G401 (cell line): ENCODE results near the gene CLIC5. TPM values are rescaled to one million over a fixed set of nuclear protein-coding genes. Genes with fewer than 3 reads are reported as not detected.

Experiments used
- DNase-seq: peaks from one replicate; pipeline ENCODE4 v3.0.0-alpha.2; 2015; ENCODE audit warnings: low spot score
- in situ Hi-C: cut with HindIII; loops from 2 replicates; pipeline ENCODE4 v1.10.0; 2016; ENCODE audit warnings: low sequenced_read_pairs, mixed read lengths
- total RNA-seq: library from RNA; depleted of rRNA; stranded (reverse); fragments of >200 nt; shearing (Covaris generic); gene quantifications from 2 replicates; pipeline ENCODE4 v1.2.3, GENCODE V29; 2014

Gene CLIC5
- total RNA-seq, 1 experiment from 2014 or later = not detected

DNA sequence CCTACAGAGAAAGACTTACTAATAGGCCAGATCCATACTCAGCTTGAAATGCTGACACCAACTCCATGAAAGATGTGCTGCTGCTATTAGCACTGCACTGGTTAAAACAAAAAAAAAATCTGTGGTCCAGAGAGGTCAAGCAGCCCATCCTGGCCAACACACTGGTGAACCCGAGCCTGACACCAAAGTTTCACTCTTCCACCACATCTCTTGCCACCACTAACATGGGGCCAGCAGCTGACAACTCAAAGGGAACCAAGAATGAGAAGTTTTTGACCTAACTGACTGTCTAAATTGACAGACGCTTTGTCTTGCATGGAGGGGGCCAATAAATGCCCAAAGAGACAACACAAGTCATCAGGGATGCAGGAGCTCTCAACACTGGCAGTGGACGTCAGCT lies 5.4 kb downstream of the CLIC5 start:
- in situ Hi-C loops = no loop called here
- DNase-seq = no peak

DNA sequence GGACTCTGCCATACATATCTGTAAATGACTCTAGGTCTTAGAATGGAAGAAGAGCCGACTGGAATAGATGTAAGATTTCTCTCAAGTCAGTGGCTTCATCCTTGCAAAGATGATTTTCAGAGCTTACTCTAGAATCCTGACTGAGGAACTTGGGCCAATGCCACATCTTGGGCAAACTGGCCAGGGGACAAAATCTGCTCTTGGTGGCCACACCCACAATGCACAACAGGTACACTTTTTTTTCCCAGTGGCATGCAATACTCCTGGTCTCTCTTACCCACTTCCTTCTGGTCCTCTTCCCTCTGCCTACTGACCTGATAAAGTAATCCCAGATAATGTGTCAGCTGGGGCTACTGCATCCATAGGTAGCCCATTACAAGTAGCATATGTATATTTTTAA lies 13.4 kb downstream of the CLIC5 start:
- no peak for DNase-seq
- in situ Hi-C loops = no loop called here

DNA sequence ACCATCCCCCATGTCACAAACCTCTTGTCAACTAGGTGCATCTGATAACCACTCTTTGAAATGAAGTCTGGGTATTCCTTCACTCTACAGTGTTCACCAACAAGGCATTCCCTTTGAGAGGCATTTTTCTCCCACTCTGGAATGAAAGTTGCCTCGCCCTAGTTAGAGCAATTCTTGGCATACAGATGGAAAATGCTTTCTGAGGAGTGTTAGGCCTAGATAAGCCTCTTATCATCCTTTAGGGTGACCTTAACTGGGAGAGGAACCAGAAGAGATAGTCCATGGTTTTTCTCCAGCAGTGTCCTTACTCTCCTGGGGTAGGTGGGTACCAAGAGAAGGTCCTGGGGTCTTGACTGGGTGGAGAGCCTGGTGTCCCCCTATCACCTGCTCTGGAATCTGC lies 14.8 kb downstream of the CLIC5 start:
- in situ Hi-C loops = no loop called here
- no peak for DNase-seq

DNA sequence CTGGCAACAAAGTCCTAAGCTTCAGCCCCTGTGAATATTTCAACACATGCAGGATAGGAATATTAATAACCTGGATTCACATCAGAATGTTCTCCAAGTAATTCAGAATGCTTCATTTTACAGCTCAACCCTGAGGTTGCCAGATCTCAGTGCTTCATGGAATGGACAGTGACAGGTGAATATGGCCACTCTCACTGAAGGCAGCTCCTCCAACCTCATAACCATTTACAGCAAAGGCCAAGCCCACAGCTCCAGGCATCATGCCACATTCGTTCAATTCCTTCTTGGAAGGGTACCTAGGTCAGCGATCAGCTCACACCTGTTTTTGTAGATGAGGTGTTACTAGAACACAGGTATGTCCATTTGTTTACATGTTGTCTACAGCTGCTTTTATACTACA lies 17.1 kb downstream of the CLIC5 start:
- in situ Hi-C loops = no loop called here
- no peak for DNase-seq

DNA sequence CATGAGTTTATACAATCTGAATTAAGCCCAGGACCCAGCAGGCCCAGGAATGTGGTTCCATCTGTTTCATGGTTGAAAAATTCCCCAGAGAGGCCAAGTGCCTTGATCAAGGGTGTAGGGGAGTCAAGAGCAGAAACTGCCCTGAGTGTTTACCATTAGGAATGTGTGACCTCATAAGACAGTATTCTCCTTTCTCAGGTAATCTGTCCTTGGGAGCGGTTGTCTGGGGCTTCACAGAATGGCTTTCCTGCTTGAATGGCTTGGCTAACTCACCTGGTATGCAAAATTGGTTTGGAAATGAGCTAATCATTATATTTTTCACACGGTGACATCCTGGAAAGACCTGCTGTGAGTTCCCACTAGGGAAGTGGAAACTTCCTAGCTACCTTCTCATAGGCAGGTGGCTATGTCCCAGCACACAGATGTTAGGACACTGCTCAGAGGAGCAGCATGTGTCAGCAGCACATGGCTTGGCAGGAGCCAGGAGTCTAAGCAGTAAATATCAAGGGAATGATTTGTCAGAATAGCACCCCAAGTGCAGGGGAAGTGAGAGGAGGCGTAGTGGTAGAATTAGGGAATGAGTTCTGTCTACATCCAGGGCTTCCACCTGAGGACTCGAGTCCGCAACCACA lies 17.7 kb downstream of the CLIC5 start:
- DNase-seq = no peak
- in situ Hi-C loops = no loop called here

DNA sequence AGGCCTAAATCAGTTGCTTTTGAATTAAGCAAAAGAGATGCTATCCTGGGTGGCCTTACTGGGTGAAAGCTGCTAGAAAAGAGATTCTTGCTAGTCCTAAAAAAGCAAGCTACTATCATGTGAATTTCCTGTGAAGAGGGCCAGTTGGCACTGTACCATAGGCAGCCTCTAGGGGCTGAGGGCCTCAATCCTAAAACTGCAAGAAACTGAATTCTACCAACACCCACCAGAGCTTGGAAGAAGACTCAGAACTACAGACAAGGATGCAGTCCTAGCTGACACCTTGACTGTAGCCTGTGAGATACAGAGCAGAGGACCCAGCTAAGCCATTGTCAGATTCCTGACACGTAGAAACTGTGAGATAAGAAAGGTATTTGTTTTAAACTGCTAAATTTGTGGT lies 24.5 kb downstream of the CLIC5 start:
- in situ Hi-C loops = no loop called here
- DNase-seq = no peak

DNA sequence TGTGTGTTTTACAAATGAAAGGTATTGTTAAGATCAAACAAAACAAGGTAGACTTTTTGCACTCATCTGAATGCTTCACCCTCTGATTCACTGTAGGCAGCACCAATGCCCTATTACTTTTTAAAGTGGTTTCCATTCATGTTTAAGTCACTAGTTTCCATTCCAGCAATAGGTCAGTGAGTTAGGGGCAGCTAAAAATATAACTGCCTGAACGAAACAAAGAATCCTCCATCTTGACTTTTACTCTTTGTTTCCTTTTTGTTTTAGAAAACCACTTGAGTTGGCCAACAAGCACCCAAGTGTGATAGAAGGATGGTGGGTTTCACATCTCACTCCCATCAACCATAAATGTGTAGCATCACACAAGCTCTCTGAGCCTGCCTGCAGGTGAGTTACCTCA lies 25.5 kb downstream of the CLIC5 start:
- in situ Hi-C loops = no loop called here
- DNase-seq = no peak

DNA sequence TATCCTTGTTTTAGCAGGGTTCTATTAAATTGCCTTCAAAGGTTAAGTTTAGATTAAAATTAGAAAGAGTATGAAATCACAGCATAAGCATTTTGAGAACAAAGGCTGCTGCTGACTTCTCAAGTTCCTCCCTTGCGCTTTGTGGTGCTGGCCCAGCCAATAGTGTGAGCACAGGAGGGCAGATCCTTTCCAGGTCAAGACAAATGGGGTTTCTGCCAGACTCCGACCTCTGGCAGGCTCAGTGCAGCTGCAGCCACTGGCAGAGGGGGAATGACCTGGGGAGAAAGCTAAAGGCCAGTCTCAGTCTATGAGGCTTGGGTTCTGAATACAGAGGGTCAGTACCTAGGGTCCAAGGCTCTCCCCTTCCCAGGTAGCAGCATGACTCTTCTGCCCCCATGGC lies 27.0 kb downstream of the CLIC5 start:
- DNase-seq = no peak
- in situ Hi-C loops = no loop called here

DNA sequence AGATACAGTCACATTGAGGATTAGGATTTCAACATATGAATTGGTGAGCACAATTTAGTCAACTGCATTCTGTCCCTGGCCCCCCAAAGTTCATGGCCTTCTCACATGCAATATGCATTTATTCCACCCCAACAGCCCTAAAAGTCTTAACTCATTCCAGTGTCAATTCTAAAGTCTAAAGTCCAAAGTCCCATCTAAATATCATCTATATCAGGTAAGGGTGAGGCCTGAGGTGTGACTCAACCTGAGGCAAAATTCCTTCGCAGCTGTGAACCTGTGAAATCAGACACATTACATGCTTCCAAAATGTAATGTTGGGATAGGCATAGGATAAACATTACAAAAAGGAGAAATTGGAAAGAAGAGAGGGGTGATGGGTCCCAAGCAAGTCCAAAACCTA lies 27.8 kb downstream of the CLIC5 start:
- no peak for DNase-seq
- in situ Hi-C loops = no loop called here

DNA sequence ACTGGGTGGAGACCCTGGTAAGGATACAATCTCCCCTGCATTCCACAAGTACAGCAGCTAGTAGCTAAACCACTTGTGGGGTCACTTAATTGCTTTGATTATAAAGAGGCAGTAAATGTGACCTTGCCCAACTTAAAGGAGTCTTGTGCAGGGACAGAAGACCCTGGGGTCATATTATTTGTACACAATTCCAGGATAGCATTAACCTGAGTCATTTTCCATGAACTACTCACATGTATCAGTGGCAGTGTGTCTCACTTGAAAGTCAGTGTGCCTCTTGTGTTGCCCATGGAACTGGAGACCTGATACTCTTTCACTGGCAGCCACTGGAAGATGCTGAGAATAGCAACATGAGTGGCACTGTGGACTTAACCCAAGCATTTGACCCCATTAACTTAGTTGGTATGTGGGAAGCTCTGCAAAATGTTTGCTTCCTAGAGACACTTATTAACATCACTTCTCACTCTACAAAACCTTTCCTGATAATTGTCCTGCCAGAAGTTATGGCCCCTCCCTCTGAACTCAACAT lies 28.9 kb downstream of the CLIC5 start:
- in situ Hi-C loops = no loop called here

DNA sequence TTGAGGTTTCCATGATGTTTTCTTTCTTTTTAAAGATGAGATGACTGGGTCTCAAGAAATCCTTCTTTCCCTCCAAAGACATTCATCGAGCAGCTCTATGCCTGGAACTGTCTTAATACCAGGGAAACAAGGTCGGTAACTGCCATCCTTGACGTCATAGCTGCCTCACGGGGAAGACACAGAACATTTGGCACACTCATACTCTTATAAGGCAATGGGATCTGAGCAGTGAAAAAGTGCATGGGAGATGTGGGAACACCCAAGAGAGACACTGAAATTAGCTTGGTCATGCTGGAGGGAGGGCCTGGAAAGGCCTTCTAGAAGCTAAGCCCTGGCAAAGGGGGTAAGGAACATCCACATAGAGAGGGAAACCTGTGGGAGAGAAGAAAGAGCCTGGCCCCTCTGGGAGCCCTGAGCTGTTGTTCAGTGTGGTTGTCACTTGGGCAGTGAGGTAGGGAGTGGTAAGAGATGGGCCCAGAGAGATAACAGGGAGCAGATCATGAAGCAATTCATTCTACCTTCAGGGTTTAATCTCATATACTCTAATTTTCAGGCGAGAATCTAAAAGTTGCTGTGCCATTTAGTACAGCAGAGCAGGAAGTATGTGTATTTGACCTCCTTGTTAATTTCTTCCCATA lies 30.8 kb downstream of the CLIC5 start:
- no peak for DNase-seq
- in situ Hi-C loops = no loop called here

More for the DNA sequence above, 28.9 kb downstream of the CLIC5 start:
- DNase-seq = no peak

DNA sequence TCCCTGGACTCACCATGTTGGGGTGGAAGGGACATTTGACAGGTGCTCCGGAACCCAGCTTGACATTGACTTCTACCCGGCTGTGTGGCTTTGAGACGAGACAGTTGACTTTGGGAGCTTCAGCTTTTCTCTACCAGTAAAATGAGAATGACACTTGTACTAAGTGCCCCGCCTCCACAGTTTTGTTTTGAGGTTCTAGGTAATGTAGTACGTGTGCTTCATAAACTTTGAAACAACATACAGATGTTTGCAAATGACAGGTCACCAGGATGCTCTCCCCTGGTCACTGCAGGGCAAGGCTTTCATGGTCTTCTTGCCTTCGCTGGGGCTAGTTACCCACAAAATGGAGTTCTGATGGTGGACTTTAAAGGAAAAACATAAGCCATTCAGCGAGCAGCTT lies 31.3 kb downstream of the CLIC5 start:
- DNase-seq = no peak
- in situ Hi-C loops = no loop called here

DNA sequence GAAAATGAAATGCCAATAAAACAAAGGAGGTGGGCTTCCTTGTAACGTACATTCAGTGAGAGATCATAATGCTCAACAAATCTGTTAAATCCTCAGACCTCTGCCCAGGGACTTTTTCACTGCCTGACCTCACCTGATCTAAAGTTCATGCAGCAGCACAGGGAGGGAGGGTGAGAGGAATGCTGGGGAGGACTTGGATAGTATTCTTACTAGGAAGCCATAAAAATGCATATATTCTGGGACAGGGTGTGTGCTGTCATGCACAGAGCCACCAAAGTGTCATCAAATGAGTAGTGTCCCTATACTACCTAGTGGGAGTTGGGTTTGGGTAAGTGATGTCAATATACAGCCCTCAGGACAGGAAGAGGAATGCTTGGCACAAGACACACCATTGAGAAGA lies 32.6 kb downstream of the CLIC5 start:
- no peak for DNase-seq
- in situ Hi-C loops = no loop called here

DNA sequence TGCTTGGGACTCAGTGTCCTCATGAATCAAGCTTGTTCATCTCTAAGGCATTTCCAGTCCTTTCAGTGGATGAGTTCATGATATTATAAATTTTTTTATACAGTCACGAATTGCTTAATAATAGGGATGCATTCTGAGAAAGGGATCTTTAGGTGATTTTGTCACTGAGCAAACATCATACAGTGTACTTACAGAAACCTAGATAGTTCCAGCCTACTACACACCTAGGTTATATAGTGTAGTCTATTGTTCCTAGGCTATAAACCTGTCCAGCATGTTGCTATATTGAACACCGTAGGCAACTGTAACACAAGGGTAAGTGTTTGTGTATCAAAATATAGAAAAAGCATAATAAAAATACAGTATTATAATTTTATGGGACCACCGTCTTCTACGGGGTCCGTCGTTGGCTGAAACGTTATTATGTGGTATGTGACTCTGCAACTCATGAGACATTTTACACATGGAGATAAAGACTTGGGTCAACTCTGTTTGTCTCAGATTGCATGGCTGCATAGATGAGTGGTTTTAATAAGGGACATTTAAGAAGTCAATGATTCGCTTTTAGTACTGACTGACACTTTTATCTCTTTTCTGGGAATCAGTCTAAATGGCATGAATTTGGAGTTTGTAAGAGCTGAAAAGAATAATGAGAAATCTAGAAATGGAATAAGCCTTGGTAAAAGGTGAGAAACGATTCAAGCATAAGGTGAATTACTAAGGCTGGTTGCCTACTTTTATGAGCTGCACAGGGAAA lies 33.2 kb downstream of the CLIC5 start:
- in situ Hi-C loops = no loop called here

DNA sequence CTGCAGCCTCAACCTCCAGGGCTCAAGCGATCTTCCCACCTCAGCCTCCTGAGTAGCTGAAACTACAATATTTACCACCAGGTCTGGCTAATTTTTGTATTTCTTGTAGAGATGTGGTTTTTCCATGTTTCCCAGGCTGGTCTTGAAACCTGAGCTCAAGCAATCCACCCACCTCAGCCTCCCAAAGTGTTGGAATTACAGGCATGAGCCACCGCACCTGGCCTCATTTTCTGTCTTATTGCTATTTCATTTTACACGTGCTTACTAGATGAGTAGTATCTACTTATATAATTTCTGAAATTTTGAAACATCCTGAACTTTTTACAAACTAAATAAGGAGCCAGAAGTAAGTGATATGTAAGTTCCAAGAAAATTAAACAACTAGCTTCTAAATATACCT lies 34.6 kb downstream of the CLIC5 start:
- in situ Hi-C loops = no loop called here
- DNase-seq = no peak

More for the DNA sequence above, 33.2 kb downstream of the CLIC5 start:
- DNase-seq = no peak

DNA sequence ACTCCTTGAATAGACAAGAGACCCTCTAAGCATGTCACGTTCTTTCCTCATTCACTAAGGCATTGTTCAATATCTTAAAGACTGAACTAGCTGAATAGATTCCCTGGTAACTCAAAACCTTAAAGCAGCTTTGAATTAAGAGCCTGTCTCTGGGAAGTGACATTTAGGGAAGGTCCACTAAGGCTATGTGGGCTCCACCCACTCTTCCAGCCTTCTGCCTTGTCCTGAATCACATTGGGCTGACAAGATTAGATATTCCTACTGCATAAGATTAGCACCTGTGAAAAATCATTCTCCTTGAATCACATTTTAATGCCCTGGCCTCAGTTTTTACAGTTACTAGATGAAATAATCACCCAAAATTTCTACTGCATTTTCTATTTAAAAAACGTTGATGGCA lies 36.3 kb downstream of the CLIC5 start:
- in situ Hi-C loops = no loop called here

DNA sequence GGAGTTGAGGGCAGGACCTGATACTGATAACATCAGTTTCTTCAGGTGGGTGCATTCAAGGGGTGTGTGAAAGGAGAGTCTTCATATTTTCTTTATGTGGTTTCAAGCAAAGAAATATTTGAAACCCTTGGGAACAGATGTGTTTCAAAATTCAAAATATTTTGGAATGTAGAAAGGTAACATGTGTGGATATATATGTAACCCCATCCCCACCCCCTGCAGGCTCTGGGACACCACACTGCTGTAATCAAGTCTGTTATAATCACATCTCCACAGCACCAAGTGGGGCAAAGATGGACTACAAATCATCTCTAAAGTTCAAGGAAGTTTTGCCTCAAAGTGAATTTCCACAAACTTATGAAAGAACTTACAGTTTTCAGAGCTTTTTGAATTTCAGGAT lies 41.1 kb downstream of the CLIC5 start:
- no peak for DNase-seq
- in situ Hi-C loops = no loop called here

More for the DNA sequence above, 36.3 kb downstream of the CLIC5 start:
- DNase-seq = no peak

DNA sequence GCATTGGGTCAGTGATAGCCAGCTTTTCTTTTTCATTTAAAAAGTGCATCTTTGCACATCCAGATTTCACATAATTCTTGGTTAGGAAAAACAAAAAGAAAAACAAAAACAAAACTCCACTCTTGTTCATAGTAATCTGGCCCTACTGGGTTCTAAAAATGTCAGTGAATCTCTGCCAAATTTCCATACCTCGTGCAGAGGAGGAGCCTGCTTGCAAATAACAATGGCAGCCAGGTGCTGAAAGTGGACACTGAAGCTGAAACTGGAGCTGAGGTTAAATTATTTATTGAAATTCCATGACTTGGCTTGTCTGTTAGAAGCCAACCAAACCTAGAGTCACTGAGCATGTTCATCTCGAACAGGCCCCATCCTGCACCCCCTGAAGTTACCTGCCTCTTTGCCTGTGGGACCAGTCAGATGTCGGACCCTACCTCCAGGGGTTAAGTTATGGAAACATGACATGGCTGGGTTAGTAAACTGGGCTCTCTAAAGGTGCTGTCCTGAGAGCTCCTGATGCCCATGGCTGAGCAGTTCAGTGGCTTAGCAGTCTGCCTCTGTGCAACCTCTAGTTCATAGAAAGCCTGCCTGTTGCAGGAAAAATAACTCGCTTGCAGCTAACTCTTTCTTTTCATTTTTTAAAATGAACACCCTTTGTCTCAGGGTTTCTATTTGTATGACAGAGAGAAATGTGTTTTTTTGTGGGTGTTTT lies 42.7 kb downstream of the CLIC5 start:
- no peak for DNase-seq
- in situ Hi-C loops = no loop called here

DNA sequence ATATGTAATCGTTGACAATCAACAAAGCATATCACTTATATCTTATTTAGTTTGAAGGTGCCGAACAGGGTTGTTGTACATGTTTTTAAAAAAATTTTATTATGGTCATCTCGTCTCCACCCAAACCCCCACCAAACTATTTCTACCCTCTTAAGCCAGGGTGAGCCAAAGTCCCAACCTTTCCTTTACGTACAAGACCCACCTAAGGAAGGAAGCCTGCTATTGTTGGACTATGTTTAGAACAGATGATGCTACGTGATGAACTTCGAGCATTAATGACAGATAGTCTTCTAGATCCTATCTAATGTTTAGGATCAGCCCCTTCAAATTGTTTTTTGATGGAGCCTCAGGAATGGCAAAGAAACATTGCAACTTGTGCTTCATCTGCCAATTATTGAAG lies 44.4 kb downstream of the CLIC5 start:
- in situ Hi-C loops = no loop called here
- no peak for DNase-seq

DNA sequence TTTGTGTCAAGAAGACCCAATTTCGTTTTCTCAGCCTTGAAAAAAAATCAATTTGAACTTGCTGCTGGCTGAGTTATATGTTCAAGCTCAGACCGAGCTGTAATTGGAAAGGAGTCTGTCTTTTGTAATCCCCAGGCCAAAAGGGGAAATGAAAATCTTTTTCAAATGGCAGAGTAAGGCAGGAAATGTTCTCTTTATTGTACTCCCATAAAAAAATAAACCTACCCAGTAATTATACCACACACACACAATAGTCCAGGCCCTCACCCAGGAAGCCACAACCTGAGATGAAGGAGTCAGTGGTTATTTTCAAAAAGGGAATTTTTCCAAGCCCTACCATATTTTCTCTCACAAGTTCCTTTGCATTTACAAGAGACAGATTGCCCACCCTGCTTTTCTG lies 45.3 kb downstream of the CLIC5 start:
- in situ Hi-C loops = no loop called here
- DNase-seq = no peak
